Activated CD4-positive, alpha-beta T cell treated with anti-CD3 and anti-CD28 coated beads, Interleukin-2, amount 50 U/mL, for 24 hours (primary cell): ENCODE data around the gene SORCS2.

Experiments used
- DNase-seq, 2 donors: peaks; one replicate each; pipeline ENCODE4 v3.0.0-alpha.2; 2020; ENCODE audit warnings: low read depth in 1 of 2, low spot score in 1 of 2

The SORCS2 gene

GRCh38 chr4:7622371-7622770 is 430.0 kb downstream of the SORCS2 start:
- DNase-seq, result no peak

- DNase-seq, result no peak
Observed at GRCh38 chr4:7623468-7623867, 431.1 kb downstream of the SORCS2 start.

- no peak for DNase-seq
Observed at GRCh38 chr4:7624396-7624980, 432.1 kb downstream of the SORCS2 start.

GRCh38 chr4:7625071-7625470 is 432.7 kb downstream of the SORCS2 start:
- DNase-seq, result no peak

- DNase-seq, result no peak
Observed at GRCh38 chr4:7626531-7626930, 434.2 kb downstream of the SORCS2 start.

- no peak for DNase-seq
Observed at GRCh38 chr4:7627251-7628250, 435.2 kb downstream of the SORCS2 start.

- DNase-seq, result no peak
Observed at GRCh38 chr4:7628432-7628831, 436.1 kb downstream of the SORCS2 start.

- DNase-seq, result no peak
Observed at GRCh38 chr4:7629501-7630254, 437.3 kb downstream of the SORCS2 start.

GRCh38 chr4:7630568-7631287 is 438.4 kb downstream of the SORCS2 start:
- DNase-seq, result no peak

- no peak for DNase-seq
Observed at GRCh38 chr4:7631288-7632014, 439.1 kb downstream of the SORCS2 start.

GRCh38 chr4:7632341-7632740 is 440.0 kb downstream of the SORCS2 start:
- DNase-seq, result no peak

GRCh38 chr4:7632971-7633370 is 440.6 kb downstream of the SORCS2 start:
- DNase-seq, result no peak

GRCh38 chr4:7634661-7635251 is 442.4 kb downstream of the SORCS2 start:
- no peak for DNase-seq

GRCh38 chr4:7635445-7636239 is 443.3 kb downstream of the SORCS2 start:
- DNase-seq, result no peak

GRCh38 chr4:7636240-7636508 is 443.8 kb downstream of the SORCS2 start:
- DNase-seq, result no peak

GRCh38 chr4:7637139-7637538 is 444.8 kb downstream of the SORCS2 start:
- DNase-seq, result no peak

GRCh38 chr4:7637971-7638370 is 445.6 kb downstream of the SORCS2 start:
- no peak for DNase-seq

GRCh38 chr4:7638489-7638888 is 446.2 kb downstream of the SORCS2 start:
- no peak for DNase-seq

- DNase-seq, result no peak
Observed at GRCh38 chr4:7638984-7639789, 446.8 kb downstream of the SORCS2 start.
